Esophagus muscularis mucosa (tissue), 4 donors: ENCODE results near the gene ARNT2. TPM values are rescaled to one million over a fixed set of nuclear protein-coding genes. Genes with fewer than 3 reads are reported as not detected.

ENCODE experiments used
- DNase-seq: peaks from one replicate; pipeline ENCODE4 v3.0.0-alpha.2; 2017; ENCODE audit errors: extremely low spot score
- H3K27ac ChIP-seq, 4 donors: fragments of 200-600 bp; sonication (generic); replicated peaks in 1 of 4; 1 replicate in 3 of 4; 2 replicates in 1 of 4; pipeline ENCODE4 v1.5.1; 2016 to 2019; ENCODE audit warnings: mild to moderate bottlenecking in 1 of 4
- H3K27me3 ChIP-seq, 4 donors: fragments of 200-600 bp; sonication (generic); one replicate each; pipeline versions ENCODE4 v1.5.1 to v1.6.0; 2016 to 2019
- H3K36me3 ChIP-seq, 4 donors: fragments of 200-600 bp; sonication (generic); one replicate each; pipeline ENCODE4 v1.5.1; 2016 to 2019
- H3K4me1 ChIP-seq, 4 donors: fragments of 200-600 bp; sonication (generic); one replicate each; pipeline ENCODE4 v1.5.1; 2016 to 2019
- H3K4me3 ChIP-seq, 4 donors: fragments of 200-600 bp; sonication (generic); 1 replicate in 2 of 4; 2 replicates in 2 of 4; pipeline ENCODE4 v1.5.1; 2016 to 2019; ENCODE audit warnings: mild to moderate bottlenecking in 4 of 4, moderate library complexity in 1 of 4
- H3K9me3 ChIP-seq, 4 donors: fragments of 200-600 bp; sonication (generic); 1 replicate in 3 of 4; 2 replicates in 1 of 4; pipeline ENCODE4 v1.5.1; 2016 to 2019
- CTCF ChIP-seq, 3 experiments: fragments of 200-600 bp in 2 of 3; fragments of 450-650 bp in 1 of 3; sonication (generic) in 2 of 3; IDR thresholded peaks; one replicate each; pipeline ENCODE4 v1.5.1; 2017 to 2019; ENCODE audit warnings: antibody characterized with exemption in 3 of 3, mild to moderate bottlenecking in 2 of 3, moderate library complexity in 1 of 3
- EP300 ChIP-seq: sonication (generic); formaldehyde crosslinking; IDR thresholded peaks from one replicate; pipeline ENCODE4 v1.6.1; 2017; ENCODE audit warnings: antibody characterized with exemption
- POLR2A ChIP-seq: fragments of 450-650 bp; IDR thresholded peaks from one replicate; pipeline ENCODE4 v1.6.1; 2017; ENCODE audit warnings: antibody characterized with exemption, moderate library complexity, mild to moderate bottlenecking, low read depth
- POLR2AphosphoS5 ChIP-seq, 2 donors: sonication (generic); formaldehyde crosslinking; IDR thresholded peaks; one replicate each; pipeline ENCODE4 v1.6.1; 2017; ENCODE audit warnings: antibody characterized with exemption in 2 of 2
- WGBS: methylation state at CpG from one replicate; pipeline ENCODE4 v1.1.5; 2018; 5-methylcytosine and 5-hydroxymethylcytosine counted together
- intact Hi-C: fragments of 100-400 bp; cut with DNase I; formaldehyde crosslinking; loops from one replicate; pipeline ENCODE4 v1.15.1; 2023
- total RNA-seq, 4 donors: library from RNA; depleted of rRNA; stranded (reverse); fragments of >200 nt; gene quantifications; one replicate each; pipeline versions ENCODE4 v1.1.0 to v1.2.1, GENCODE V29; 2016

ARNT2 gene
- total RNA-seq, 4 donors from 2014 or later = 5.4 to 14.6 (median 8.2) TPM

GRCh38 chr15:80462836-80463512, 58.8 kb downstream of the ARNT2 start:
- H3K9me3 ChIP-seq = no peaks in the 10 kb centered on the region
- no peaks in the 10 kb centered on the region for H3K27me3 ChIP-seq
- H3K4me1 ChIP-seq = no peaks in the 10 kb centered on the region
- no peak overlapping the region for H3K27ac ChIP-seq
- peaks cover 0 to 10% (median 0%) of the 10 kb centered on the region in 4 donors for H3K36me3 ChIP-seq
- H3K4me3 ChIP-seq = no peak overlapping the region
- WGBS = 86% methylated on average over 8 of the region's 8 CpGs
- no peak for DNase-seq
- no peak for TF ChIP-seq POLR2A
- no peak for TF ChIP-seq POLR2AphosphoS5 (IDR thresholded peaks at IDR 0.05)
- TF ChIP-seq EP300 = no peak
- no peak for TF ChIP-seq CTCF (IDR thresholded peaks at IDR 0.05)
- intact Hi-C loops = no loop called here

GRCh38 chr15:80464951-80465625, 60.9 kb downstream of the ARNT2 start:
- Histone ChIP-seq H3K9me3 (no peaks in the 10 kb centered on the region), H3K4me3 (no peak overlapping the region), H3K4me1 (no peaks in the 10 kb centered on the region), H3K27ac (no peak overlapping the region), H3K27me3 (no peaks in the 10 kb centered on the region), H3K36me3 (peaks cover 0 to 11% (median 0%) of the 10 kb centered on the region in 4 donors)
- intact Hi-C loops = no loop called here
- 80% methylated on average over 4 of the region's 4 CpGs for WGBS
- no peak for TF ChIP-seq POLR2A
- no peak for TF ChIP-seq POLR2AphosphoS5 (IDR thresholded peaks at IDR 0.05)
- no peak for TF ChIP-seq EP300
- TF ChIP-seq CTCF (IDR thresholded peaks at IDR 0.05) = no peak
- DNase-seq = no peak

DNA sequence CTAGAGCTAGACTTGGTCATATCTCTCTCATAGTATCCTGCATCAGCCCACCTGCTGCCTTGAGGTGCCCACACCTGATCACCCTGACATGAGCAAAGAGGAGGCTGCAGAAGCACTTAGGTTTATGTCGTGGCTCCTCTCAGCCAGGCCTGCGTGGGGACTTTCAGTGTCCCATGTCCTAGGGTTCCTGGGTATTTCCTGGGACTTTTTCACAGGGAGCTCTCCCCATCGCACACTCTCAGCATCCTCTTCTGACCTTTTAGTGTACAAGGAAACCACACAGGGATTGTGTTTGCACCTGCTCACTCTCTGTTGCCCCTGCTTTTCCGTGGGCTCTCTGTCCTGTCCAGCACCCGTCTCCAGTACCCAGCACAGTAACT, 61.4 kb downstream of the ARNT2 start:
- no peaks in the 10 kb centered on the region for H3K27me3 ChIP-seq
- no peak for TF ChIP-seq POLR2AphosphoS5 (IDR thresholded peaks at IDR 0.05)
- no peak for TF ChIP-seq POLR2A
- TF ChIP-seq CTCF (IDR thresholded peaks at IDR 0.05) = no peak
- TF ChIP-seq EP300 = no peak
- no peaks in the 10 kb centered on the region for H3K9me3 ChIP-seq
- 93% methylated on average over 5 of the region's 5 CpGs for WGBS
- intact Hi-C loops = no loop called here
- no peak for DNase-seq
- no peaks in the 10 kb centered on the region for H3K4me1 ChIP-seq
- H3K4me3 ChIP-seq = no peak overlapping the region
- H3K36me3 ChIP-seq = peaks cover 0 to 16% (median 0%) of the 10 kb centered on the region in 4 donors
- H3K27ac ChIP-seq = no peak overlapping the region

DNA sequence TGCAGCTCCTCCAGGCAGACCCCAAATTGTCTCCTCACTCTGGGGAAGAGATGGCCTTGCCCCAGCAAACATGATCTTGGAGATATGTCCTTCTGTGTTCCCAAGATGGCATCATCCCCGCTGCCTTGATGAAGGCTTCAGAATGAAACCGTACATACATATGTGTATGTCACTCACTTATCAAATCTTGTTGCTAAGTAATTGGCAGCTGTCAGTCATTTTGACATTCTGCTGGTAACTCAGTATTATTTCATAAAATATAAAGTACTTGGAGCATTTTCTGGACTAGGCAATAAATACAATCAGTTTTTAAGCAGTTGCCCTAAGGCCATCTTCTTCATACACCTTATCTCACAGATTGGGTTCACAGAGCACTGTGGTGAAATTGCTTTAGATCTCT, 62.4 kb downstream of the ARNT2 start:
- no peak for DNase-seq
- intact Hi-C loops = no loop called here
- H3K4me1 ChIP-seq = no peaks in the 10 kb centered on the region
- WGBS = 97% methylated on average over 2 of the region's 2 CpGs
- peaks cover 0 to 17% (median 0%) of the 10 kb centered on the region in 4 donors for H3K36me3 ChIP-seq
- H3K27me3 ChIP-seq = no peaks in the 10 kb centered on the region
- no peaks in the 10 kb centered on the region for H3K9me3 ChIP-seq
- TF ChIP-seq POLR2A (no peak), CTCF (IDR thresholded peaks at IDR 0.05) (no peak), EP300 (no peak), POLR2AphosphoS5 (IDR thresholded peaks at IDR 0.05) (no peak)
- no peak overlapping the region for H3K27ac ChIP-seq
- no peak overlapping the region for H3K4me3 ChIP-seq
